ENCODE results near the gene FRY. TPM values are rescaled to one million over a fixed set of nuclear protein-coding genes. Genes with fewer than 3 reads are reported as not detected.

The FRY gene
- polyA plus RNA-seq, 1 experiment = 24.6 TPM

- no peak overlapping the region for H3K4me3 ChIP-seq (ENCODE audit: low read depth, low read length)
- TF ChIP-seq CTCF (IDR thresholded peaks at IDR 0.05; ENCODE audit: low read depth, low read length) = no peak
- POLR2A ChIA-PET = no interaction called here
- DNase-seq (ENCODE audit: low read depth, low spot score) = no peak
- no peak overlapping the region for H3K27ac ChIP-seq (ENCODE audit: low read depth, low read length)
- CTCF ChIA-PET = interaction anchor here (0.5 to 1.4 kb wide), 3 partner anchors 70 to 353 kb away, joined by 3 to 9 read pairs (median 4); no protein-coding TSS in a partner anchor
- H3K27me3 ChIP-seq (ENCODE audit: control insufficient read depth, insufficient read depth, low read length) = no peaks in the 10 kb centered on the region
- no peaks in the 10 kb centered on the region for H3K9me3 ChIP-seq (ENCODE audit: control insufficient read depth, insufficient read depth, low read length)
These were observed 231.0 kb downstream of the FRY start for GRCh38 chr13:32262619-32263018.

- CTCF ChIA-PET = interaction anchor here (1.2 kb wide), 1 partner anchor 17 kb away, joined by 4 read pairs; no protein-coding TSS in a partner anchor
- H3K27ac ChIP-seq (ENCODE audit: low read depth, low read length) = no peak overlapping the region
These were observed 232.8 kb downstream of the FRY start for GRCh38 chr13:32264407-32264806.

GRCh38 chr13:32265726-32266125, 234.2 kb downstream of the FRY start:
- Histone ChIP-seq H3K4me3 (ENCODE audit: low read depth, low read length) (no peak overlapping the region), H3K27me3 (ENCODE audit: control insufficient read depth, insufficient read depth, low read length) (no peaks in the 10 kb centered on the region), H3K27ac (ENCODE audit: low read depth, low read length) (no peak overlapping the region), H3K9me3 (ENCODE audit: control insufficient read depth, insufficient read depth, low read length) (no peaks in the 10 kb centered on the region)
- POLR2A ChIA-PET = no interaction called here
- no peak for DNase-seq (ENCODE audit: low read depth, low spot score)
- no peak for TF ChIP-seq CTCF (IDR thresholded peaks at IDR 0.05; ENCODE audit: low read depth, low read length)
- CTCF ChIA-PET = interaction anchor here (0.8 kb wide), 1 partner anchor 19 kb away, joined by 3 read pairs; no protein-coding TSS in a partner anchor

More at GRCh38 chr13:32264407-32264806, 232.8 kb downstream of the FRY start:
- TF ChIP-seq CTCF (IDR thresholded peaks at IDR 0.05; ENCODE audit: low read depth, low read length) = no peak
- DNase-seq (ENCODE audit: low read depth, low spot score) = no peak
- POLR2A ChIA-PET = no interaction called here
- H3K4me3 ChIP-seq (ENCODE audit: low read depth, low read length) = no peak overlapping the region
- no peaks in the 10 kb centered on the region for H3K27me3 ChIP-seq (ENCODE audit: control insufficient read depth, insufficient read depth, low read length)
- no peaks in the 10 kb centered on the region for H3K9me3 ChIP-seq (ENCODE audit: control insufficient read depth, insufficient read depth, low read length)

GRCh38 chr13:32266130-32266529, 234.6 kb downstream of the FRY start:
- Histone ChIP-seq H3K27me3 (ENCODE audit: control insufficient read depth, insufficient read depth, low read length) (no peaks in the 10 kb centered on the region), H3K4me3 (ENCODE audit: low read depth, low read length) (no peak overlapping the region), H3K27ac (ENCODE audit: low read depth, low read length) (no peak overlapping the region), H3K9me3 (ENCODE audit: control insufficient read depth, insufficient read depth, low read length) (no peaks in the 10 kb centered on the region)
- ChIA-PET CTCF (no interaction called here), POLR2A (no interaction called here)
- TF ChIP-seq CTCF (IDR thresholded peaks at IDR 0.05; ENCODE audit: low read depth, low read length) = no peak
- DNase-seq (ENCODE audit: low read depth, low spot score) = no peak

GRCh38 chr13:32267836-32268439, 236.4 kb downstream of the FRY start:
- no peaks in the 10 kb centered on the region for H3K27me3 ChIP-seq (ENCODE audit: control insufficient read depth, insufficient read depth, low read length)
- CTCF ChIA-PET = interaction anchor here (0.9 kb wide), 1 partner anchor 22 kb away, joined by 3 read pairs; no protein-coding TSS in a partner anchor
- DNase-seq (ENCODE audit: low read depth, low spot score) = no peak
- POLR2A ChIA-PET = no interaction called here
- no peak overlapping the region for H3K27ac ChIP-seq (ENCODE audit: low read depth, low read length)
- H3K9me3 ChIP-seq (ENCODE audit: control insufficient read depth, insufficient read depth, low read length) = no peaks in the 10 kb centered on the region
- TF ChIP-seq CTCF (IDR thresholded peaks at IDR 0.05; ENCODE audit: low read depth, low read length) = peak; percentile 47
- H3K4me3 ChIP-seq (ENCODE audit: low read depth, low read length) = no peak overlapping the region

Measured in AG04450 (cell line).